ENCODE measurements around the gene CLCN3.
"Not testable (repeated sequence)": the region's sequence is repeated elsewhere in the genome, so short reads cannot be mapped to it uniquely, and the experiment has no call there.

The CLCN3 gene

DNA sequence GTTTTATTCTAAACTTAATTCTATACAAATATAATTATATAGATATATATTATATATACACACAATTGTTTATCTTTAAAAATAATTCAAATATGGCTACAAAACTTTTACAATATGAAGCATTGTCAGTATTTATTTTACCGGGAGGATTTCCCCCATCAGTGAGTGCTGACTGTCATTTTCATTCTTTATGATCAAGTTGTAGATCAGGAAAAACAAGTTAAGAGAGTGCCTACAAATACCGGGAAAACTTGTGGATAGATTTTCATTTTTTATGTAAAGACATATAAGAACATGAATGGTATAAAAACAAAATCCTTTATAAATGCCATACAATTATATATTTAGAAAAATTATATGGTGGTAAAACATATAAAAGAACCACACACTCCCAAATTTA is 37.8 kb downstream of the CLCN3 start:
- DNase-seq, result no peak

DNA sequence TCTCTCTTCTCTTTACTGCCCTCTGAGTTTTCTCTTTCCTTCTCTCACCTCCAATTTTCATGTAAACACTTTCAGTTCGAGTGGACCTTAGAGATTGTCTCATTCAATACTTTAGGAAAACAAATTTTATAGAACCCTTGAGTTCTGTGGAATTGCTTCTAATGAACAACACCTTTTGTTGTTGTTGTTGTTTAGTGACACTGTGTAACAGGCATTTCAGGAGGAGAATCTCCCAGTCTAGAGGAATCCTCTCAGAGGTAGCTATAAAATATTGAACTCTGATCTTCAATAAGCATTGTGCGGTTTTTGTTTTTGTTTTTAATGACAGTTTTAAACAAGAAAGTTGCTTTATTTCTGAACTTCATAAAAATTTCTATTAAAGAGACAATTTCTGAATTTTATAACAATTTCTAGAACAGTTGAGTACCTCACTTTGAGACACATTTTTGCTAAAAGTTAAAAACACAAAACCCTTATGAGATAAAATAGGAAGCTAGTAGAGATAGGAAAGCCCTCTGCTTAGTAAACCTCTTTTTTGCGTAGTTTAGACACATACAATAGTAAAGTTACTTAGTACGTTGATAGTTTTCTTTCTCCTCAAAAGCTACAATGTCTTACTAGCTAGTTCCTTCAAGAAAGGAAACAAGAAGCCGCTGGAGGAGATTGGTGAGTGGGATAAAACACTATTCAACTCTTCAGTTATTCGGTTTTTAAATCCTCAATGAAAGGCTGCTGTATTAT is 38.8 kb downstream of the CLCN3 start:
- DNase-seq, result no peak

DNA sequence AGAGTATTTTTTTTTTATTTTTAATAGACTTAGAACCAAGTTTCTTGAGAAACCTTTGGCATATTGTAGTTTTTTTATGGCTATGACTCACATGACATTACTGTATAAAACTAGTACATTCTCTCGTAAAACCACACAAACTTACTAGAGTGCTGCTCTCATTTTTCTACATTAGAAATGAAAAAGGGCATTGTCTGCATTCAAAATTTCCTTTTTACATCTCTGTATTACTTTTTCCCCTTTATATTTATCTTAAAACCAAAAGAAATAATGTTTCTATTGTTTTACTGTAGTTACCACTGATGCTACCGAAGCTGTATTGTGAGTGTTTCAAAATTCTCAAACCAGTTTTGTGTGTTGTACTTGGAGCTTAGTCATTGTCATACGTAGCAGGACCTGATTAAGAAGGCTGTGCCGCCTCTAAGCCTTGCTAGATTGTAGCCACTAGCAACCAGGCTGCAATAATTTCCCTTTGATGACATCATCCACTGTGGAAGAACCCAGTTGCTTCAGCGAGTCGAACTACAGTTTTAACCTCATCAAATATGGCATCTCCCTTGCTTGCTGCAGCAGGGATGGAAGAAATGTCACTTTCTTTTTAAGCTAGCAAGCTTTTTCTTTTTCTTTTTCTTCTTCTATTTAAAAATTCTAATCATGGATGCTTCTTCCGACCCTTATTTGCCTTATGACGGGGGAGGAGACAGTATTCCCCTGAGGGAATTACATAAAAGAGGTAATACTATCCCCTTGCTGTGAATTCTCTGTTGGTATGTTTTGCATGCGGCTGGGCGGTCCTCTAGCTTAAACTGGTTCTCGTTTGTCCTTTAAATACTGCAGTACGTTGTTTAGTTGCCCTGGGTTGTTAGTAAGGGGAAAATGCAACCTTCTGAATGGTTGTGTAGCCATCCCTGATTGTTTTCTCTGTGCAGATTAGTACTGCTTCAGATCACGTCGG is 39.6 kb downstream of the CLCN3 start:
- DNase-seq, result peak; percentile 37

DNA sequence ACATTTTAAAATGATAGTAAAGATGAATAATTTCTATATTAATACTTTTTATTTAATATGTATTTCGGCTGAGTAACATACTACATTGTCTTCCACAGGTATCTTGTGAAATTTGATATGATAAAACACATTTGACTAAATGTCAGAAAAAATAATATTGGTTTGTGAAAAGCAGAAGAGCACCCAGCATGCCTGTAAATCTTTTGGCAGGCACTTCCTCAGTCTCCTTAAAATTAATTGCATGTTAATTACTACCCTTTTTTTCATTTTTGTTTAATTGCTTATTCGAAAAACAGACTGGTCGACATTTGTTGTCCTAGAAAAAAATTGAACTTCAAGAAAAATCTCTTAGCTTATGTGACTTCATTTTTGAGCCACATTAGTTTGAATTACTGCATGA is 40.6 kb downstream of the CLCN3 start:
- no peak for DNase-seq

DNA sequence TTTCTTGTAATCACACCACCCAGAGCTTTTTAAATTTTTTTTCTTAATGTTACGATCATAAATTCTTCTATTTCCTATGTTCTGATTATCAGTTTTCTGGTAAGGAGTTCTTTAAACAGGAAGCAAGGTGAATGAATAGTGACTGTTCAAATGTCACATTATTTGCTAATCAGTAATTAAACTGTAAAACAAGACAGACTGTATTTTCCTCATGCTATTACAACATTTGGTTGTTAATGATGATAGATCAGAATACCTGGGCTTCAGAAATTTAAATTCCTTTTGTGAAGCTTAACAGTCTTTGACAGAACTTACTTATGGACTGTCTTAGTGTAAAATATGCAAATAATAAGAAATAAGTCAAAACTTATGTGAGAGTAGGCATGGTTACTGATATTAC is 41.4 kb downstream of the CLCN3 start:
- no peak for DNase-seq

DNA sequence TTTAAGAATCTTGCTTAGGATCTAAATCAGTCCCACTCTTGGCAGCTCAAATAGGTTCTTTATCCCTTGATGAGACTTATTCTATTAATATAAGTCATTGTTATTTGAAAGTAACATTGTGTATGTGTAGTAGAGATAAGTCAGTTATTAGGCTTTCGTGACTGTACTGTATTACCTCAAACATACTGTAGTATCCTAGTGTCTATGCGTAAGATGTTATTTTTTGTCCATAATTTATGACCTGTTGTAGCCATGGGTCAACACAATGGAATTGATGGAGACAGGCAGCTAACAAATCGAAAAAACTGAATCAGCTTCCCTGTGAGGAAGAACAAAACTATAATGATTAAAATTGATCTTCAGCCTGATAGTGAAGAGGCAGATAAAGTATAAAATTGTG is 41.8 kb downstream of the CLCN3 start:
- no peak for DNase-seq

DNA sequence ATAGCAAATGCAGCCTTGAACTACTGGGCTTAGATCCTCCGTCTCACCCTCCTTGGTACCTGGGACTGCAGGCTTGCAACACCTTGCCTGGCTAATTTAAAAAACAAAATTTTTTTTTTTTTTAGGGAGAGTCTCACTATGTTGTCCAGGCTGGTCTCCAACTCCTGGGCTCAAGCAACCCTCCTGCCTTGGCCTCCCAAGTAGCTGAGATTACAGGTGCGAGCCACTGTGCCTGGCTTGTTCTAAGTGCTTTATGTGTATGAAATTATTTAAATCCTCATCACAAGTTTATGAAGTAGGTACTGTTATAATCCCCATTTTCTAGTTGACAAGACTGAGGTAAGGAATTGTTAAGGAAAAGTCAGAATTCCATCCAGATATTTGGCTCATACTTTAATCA is 43.0 kb downstream of the CLCN3 start:
- no peak for DNase-seq

DNA sequence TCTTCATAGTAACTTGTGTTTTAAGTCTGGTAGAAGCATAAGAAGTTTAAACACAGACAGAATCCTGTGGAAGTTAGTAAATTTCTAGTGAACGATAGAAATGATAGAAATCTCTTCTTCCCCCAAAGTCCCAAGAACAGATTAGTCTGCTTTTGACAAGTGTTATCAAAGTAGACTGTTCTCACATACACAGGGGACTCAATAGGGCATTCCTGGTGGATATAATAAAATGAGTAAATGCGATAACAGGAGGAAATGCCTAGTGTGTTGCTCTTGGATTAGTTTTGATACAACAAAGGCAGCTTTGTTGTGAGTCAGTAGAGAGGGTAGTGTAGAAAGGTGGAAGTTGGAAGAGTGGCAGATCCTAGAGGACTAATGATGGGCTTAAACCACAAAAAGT is 43.5 kb downstream of the CLCN3 start:
- no peak for DNase-seq

DNA sequence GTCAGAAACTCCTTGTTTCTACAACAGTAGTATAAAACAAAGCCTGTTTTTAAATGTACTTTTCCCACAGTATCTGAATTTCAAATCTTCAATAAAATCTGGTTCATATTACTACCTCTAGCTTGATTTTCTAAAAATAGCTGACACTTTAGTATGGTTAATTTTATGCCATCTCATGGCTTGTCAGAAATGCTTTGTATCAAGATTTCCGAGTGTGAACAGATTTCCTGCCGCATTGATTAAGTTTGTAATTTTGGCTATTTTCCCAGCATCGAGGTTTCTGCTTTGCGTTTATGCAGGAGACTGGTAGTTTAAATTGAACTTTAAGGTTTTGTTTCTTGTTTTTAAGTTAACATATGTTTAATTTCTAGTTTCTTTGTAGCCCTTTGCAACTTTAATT is 44.2 kb downstream of the CLCN3 start:
- DNase-seq, result no peak

DNA sequence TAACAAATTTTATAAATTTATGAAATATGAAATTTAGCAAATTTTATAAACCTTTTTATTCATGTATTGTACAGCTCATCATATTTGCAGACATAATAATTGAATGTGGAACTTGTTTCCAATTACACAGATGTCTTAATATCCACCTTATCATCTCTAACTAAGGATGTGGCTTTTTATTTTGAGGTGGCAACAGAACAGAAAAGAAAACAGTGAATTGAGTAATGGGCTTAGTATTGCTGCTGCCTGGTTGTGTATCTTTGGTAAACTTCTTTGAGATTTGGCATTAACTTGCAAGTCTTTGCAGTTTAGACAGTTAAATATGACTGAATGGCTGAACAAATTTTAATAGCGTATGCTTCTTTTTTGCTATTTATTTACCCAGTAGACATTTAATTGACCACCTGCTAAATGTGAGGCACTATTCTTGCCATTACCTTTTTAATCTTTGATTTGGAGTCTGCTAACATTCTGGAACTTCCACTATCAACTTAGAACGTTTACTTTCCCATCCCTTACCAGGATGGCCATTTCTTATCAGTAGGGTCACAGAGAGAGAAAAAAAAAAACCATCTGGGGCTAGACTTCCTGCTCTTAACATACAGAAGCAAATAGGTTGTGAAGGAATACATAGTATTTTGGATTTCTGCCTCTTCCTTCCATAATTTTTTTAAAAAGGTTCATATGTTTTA is 44.8 kb downstream of the CLCN3 start:
- no peak for DNase-seq

DNA sequence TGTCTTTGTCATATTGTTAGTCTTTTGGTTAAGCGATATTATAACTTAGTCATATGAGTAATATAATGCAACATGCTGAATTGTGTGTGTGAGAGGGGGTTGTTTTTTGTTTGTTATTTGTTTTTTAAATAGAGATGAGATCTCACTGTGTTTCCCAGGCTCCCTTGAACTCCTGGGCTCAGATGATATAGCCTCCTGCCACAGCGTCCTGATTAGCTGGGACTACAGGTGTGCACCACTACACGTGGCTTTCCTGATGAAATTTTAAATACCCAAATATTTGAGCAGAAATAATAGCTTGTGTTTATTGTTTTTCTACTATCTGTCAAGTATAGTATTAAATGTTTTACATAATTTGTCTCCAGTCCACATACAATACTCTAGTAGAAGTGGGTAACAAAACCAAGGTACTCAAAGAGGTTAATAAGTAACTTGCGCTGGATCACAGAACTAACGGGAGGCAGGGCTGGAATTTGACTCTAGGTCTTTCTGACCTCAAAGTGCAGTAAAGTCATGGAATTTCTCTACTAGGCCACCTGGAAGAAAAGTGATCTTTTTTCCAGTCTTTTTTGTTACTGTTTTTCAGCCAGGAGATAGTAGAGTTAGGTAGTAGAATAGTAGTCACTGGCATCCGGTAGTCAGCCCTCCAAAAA is 47.8 kb downstream of the CLCN3 start:
- no peak for DNase-seq

DNA sequence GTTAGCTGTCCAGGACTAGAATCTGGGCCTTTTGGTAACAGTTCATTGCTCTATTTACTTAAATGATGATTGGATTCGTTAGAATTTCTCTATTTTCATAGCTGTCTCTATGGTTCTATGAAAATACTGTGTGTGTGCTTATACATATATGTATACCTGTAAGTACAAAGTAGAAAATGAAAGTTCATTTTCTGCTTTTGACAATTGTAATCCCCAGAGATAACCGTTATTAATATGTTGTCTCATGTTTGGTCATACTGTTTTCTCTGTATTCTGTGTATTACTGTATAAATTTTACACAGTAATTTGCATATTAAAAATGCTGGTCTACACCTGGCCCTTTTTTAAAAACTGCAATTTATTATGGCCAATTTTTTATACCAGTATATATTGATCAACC is 55.4 kb downstream of the CLCN3 start:
- DNase-seq, result no peak

DNA sequence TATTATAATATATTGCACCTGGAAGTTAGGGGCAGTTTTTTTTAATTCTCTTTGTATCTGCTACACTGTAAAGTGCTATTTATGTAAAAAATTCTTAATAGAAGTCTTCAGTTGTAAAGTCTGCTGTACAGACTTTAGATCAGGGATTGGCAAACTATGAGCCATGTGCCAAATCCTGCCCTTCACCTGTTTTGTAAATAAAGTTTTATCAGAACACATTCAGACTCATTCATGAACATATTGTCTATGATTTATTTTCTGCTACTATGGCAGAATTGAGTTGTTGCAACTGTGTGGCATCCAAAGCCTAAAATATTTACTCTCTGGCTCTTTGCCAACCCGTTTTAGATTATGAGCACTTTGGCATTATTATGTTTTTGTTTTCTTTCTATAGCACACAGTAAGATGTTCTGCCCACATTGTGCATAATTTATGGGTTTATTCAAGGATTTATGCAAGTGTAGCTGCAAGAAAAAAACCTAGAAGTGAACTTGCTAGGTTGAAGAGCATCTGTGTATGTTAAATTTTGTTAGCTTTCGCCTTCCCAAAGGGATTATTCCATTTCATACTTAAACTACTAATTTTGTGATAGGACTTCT is 56.9 kb downstream of the CLCN3 start:
- DNase-seq, result no peak

DNA sequence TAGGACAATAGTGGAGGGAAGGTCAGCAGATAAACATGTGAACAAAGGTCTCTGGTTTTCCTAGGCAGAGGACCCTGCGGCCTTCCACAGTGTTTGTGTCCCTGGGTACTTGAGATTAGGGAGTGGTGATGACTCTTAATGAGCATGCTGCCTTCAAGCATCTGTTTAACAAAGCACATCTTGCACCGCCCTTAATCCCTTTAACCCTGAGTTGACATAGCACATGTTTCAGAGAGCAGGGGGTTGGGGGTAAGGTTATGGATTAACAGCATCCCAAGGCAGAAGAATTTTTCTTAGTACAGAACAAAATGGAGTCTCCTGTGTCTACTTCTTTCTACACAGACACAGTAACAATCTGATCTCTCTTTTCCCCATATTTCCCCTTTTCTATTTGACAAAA is 58.1 kb downstream of the CLCN3 start:
- not testable (repeated sequence) for DNase-seq

DNA sequence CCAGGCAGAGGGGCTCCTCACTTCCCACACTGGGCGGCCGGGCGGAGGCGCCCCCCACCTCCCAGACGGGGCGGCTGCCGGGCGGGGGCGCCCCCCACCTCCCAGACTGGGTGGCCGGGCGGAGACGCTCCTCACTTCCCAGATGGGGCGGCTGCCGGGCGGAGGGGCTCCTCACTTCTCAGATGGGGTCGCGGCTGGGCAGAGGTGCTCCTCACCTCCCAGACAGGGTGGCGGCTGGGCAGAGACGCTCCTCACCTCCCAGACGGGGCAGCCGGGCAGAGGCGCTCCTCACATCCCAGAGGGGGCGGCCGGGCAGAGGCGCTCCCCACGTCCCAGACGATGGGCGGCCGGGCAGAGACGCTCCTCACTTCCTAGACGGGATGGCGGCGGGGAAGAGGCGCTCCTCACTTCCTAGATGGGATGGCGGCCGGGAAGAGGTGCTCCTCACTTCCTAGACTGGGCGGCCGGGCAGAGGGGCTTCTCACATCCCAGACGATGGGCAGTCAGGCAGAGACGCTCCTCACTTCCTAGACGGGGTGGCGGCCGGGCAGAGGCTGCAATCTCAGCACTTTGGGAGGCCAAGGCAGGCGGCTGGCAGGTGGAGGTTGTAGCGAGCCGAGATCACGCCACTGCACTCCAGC is 58.7 kb downstream of the CLCN3 start:
- DNase-seq, result not testable (repeated sequence)

DNA sequence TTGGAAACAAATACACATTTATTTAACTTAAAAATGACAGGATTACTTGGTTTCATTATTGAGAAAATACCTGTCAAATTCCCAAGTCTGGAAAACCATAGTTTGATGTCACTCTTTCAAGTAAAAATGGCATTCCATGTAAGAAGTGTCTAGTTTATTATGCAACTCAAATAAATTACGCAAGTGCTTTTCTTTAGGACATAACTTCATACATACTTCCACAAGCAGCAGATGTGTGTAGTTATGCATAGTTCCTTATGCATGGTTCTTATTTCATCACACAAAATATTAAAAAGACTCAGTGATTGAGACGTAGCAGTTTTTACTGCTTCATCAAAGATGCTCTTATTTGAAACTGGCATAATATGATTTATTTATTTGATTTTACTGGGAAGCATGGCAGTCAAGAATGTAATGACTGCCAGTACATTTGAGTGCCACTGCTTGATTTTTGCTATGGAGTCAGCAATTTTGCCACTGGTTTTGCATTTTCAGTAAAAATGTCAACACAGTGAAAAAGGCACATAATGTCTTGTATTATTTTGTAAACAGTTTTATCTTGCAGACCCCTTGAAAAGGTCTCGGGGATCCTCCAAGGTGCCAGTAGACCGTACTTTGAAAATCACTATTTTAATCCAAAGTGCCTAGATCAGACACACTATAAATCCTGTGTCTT is 62.1 kb downstream of the CLCN3 start:
- no peak for DNase-seq

DNA sequence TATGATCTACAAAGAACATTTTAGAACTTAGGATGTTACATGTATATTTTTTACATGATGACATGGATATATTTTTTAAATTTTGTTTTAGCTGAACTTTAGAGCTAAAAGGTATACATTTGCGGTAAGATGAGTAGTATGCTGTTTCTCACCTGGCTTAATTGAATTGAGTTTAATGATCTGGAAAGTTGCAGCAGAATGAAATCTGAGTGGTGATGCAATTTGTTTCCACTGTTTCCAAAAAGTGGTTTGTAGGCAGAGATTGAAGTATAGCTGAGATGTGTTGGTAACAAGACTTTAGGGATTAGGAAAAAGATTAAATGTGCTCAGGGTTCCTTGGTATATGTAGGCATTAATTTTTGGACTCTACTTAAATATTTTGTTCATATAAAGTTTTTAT is 69.3 kb downstream of the CLCN3 start:
- DNase-seq, result no peak

DNA sequence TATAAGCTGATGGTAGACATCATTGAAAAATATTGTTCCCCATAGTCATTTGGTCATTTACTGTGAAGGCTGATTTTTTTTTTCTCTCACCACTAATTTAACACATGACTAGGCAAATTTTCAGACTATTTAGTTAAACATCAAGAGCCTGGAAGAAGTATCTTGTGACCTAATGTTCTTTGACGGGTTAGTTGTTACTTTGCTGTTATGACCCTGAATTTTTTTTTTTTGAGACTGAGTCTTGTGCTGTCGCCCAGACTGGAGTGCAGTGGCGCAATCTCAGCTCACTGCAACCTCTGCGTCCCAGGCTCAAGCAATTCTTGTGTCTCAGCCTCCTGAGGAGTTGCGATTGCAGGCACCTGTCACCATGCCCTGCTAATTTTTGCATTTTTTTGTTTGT is 70.4 kb downstream of the CLCN3 start:
- no peak for DNase-seq

DNA sequence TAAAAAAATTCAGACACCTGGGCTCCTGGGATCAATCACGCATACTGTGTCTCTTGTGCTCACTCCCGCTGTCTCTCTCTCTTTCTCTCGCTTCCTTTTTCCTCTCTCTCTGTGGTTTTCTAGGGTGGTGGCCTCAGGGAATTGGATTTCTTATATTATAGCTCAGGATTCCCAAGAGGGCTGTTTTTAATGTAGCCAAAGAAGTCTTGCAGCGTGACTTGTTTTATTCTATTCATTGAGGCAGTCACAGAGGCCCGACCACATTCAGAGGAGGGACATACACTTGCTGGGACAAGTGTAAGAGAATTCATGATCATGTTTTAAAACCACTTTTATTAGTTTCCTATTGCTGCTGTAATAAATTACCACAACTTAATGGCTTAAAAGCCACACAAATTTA is 78.0 kb downstream of the CLCN3 start:
- no peak for DNase-seq

DNA sequence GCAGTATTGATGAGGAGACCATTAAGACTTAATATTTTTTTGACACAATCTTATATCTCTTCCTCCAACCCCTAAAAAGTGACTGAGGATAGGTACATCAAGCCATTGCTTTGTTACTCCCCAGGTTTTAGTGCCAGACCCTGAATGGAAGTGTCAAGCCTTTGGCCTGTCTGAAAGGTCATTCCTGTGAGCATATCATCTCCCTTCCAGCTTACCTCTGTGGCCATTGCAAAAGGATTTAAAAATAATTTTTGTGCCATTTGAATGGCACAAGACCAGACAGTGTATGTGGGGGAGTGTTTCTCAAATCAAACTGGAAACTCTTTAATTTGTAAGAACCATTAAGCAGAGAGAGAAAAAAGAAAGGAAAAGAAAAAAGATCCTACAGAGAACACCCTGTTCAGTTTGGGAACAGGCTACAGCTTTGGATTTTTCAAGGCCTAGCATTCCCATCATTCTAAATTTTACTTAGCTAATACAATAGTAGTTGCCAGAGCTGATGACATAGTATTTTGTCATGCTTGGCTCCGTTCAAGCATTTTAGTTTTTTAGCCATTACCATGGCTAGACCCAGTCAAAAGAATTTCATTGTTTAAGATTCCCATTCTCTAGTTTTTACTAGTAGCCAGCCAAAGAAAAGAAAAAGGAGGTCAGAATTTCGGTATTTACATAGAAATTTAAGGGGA is 87.7 kb downstream of the CLCN3 start:
- no peak for DNase-seq

DNA sequence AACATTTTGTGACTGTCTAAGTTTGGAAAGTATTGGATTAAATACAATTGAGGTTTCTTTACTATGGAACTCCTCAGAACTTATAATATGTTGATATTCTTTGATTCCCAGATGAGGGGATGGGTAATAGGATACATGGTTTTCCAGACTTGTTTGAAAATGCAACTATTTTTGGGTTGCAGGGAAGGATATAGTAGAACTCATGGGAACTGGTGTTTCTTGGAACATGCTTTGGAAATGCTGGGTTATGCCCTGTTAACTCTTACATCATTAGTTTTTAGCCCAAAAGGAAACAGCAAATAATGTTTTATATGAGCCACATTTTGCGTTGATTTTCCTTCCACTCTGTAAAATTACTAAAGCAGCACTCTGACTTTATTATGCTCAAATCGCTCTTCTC is 95.4 kb downstream of the CLCN3 start:
- DNase-seq, result no peak

Data from T-helper 9 cell (primary cell).